Sigmoid colon (tissue), 7 donors: ENCODE measurements around the gene DDX51. TPM values are rescaled to one million over a fixed set of nuclear protein-coding genes. Genes with fewer than 3 reads are reported as not detected.

Experiments used
- DNase-seq: peaks from one replicate; pipeline ENCODE4 v3.0.0-alpha.2; 2019
- H3K27ac ChIP-seq, 4 donors: fragments of 200-600 bp; sonication (generic); one replicate each; pipeline ENCODE4 v1.5.1; 2016 to 2019; ENCODE audit warnings: mild to moderate bottlenecking in 1 of 4
- H3K27me3 ChIP-seq, 3 donors: fragments of 200-600 bp; sonication (generic); one replicate each; pipeline ENCODE4 v1.5.1; 2019; ENCODE audit warnings: mild to moderate bottlenecking in 1 of 3
- H3K36me3 ChIP-seq, 4 donors: fragments of 200-600 bp; sonication (generic); one replicate each; pipeline ENCODE4 v1.5.1; 2016 to 2019
- H3K4me1 ChIP-seq, 4 donors: fragments of 200-600 bp; sonication (generic); one replicate each; pipeline ENCODE4 v1.5.1; 2017 to 2019
- H3K4me3 ChIP-seq, 4 donors: fragments of 200-600 bp; sonication (generic); one replicate each; pipeline ENCODE4 v1.5.1; 2017 to 2019; ENCODE audit warnings: mild to moderate bottlenecking in 2 of 4, moderate library complexity in 1 of 4
- H3K9me3 ChIP-seq, 4 donors: fragments of 200-600 bp in 3 of 4; sonication (generic) in 3 of 4; one replicate each; pipeline versions ENCODE4 v1.5.1 to v1.6.1; 2013 to 2019
- EP300 ChIP-seq, 4 donors: sonication (generic); formaldehyde crosslinking; IDR thresholded peaks; one replicate each; pipeline ENCODE4 v1.6.1; 2017; ENCODE audit warnings: antibody characterized with exemption in 4 of 4
- POLR2A ChIP-seq, 2 donors: fragments of 450-650 bp; IDR thresholded peaks; one replicate each; pipeline ENCODE4 v1.6.1; 2016; ENCODE audit warnings: antibody characterized with exemption in 2 of 2, mild to moderate bottlenecking in 2 of 2, moderate library complexity in 2 of 2
- POLR2AphosphoS5 ChIP-seq, 4 donors: sonication (generic); formaldehyde crosslinking; IDR thresholded peaks; one replicate each; pipeline ENCODE4 v1.6.1; 2017; ENCODE audit warnings: antibody characterized with exemption in 4 of 4
- WGBS, 2 donors: extraction: QIAGEN DNeasy Blood & Tissue Kit; methylation state at CpG; one replicate each; pipeline ENCODE4 v1.1.7; 2013; 5-methylcytosine and 5-hydroxymethylcytosine counted together
- intact Hi-C: fragments of 100-400 bp; cut with DNase I; formaldehyde crosslinking; loops from one replicate; pipeline ENCODE4 v1.15.1; 2023
- polyA plus RNA-seq, 3 donors: library from polyadenylated mRNA; stranded (reverse); fragments of 200-250 nt; gene quantifications; one replicate each; pipeline ENCODE4 v1.2.3, GENCODE V29; 2013
- total RNA-seq, 4 donors: library from RNA; depleted of rRNA; stranded (reverse); fragments of >200 nt; gene quantifications; one replicate each; pipeline ENCODE4 v1.1.0, GENCODE V29; 2016
- TF ChIP-seq, protein P1 (sequence below), 4 experiments: fragments of 450-650 bp in 3 of 4; fragments of 200-600 bp in 1 of 4; IDR thresholded peaks; one replicate each; pipeline ENCODE4 v1.5.1; 2016 to 2019; ENCODE audit warnings: antibody characterized with exemption in 4 of 4, mild to moderate bottlenecking in 3 of 4, moderate library complexity in 2 of 4
- donor health status: healthy with polysubstance abuse.
- donor health status: Bipolar disorder and iron deficiency.
- donor health status: healthy.

DDX51 gene
- total and polyA plus RNA-seq, 7 donors = 3.9 to 22.4 (median 7.2) TPM

DNA sequence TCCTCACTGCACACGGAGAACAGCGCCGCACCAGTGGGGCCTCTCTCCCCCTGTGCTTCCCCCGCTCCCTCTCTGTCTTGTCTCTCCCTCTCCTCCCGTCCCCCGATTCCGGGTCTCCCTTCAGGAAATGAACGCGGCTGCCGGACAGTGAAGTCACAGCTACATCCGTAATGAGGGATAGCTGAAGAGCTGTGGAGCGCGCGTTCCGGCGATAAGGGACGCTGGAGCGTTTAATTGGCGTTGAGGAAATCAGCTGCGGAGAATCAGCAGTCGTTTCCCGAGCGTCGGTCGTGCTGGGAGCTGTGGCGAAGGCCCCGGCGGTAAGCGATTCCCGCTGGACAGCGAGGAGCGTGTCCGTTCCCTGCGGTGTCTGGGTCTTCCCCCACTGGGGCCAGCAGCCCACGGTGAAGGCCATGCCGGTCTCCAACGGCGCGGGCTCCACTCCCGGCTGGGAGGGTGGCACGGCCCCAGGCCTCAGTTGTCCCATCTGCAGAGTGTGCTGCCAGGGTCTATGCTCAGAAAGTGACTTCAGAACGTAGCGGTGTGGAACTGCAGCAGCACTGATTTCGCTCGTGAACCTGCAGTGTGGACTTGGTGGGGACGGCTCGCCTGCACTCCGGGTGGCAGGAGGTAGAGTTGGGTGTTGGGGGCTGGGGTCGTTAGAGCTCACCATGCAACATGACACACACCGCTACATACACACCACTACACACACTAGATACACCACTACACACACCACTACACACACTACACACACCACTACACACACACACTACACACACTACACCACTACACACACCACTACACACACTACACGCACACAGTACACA, 11.0 kb upstream of the DDX51 start:
- Histone ChIP-seq H3K27me3 (no peaks in the 10 kb centered on the region), H3K36me3 (peaks cover 6 to 38% (median 10%) of the 10 kb centered on the region in 4 donors), H3K27ac (no peak overlapping the region), H3K4me3 (no peak overlapping the region), H3K9me3 (no peaks in the 10 kb centered on the region), H3K4me1 (peaks cover 0 to 11% (median 7%) of the 10 kb centered on the region in 4 donors)
- DNase-seq = no peak
- no peak for TF ChIP-seq EP300 (IDR thresholded peaks at IDR 0.05)
- TF ChIP-seq POLR2A (IDR thresholded peaks at IDR 0.05) = no peak
- no peak for TF ChIP-seq POLR2AphosphoS5 (IDR thresholded peaks at IDR 0.05)
- TF ChIP-seq, protein P1, sequence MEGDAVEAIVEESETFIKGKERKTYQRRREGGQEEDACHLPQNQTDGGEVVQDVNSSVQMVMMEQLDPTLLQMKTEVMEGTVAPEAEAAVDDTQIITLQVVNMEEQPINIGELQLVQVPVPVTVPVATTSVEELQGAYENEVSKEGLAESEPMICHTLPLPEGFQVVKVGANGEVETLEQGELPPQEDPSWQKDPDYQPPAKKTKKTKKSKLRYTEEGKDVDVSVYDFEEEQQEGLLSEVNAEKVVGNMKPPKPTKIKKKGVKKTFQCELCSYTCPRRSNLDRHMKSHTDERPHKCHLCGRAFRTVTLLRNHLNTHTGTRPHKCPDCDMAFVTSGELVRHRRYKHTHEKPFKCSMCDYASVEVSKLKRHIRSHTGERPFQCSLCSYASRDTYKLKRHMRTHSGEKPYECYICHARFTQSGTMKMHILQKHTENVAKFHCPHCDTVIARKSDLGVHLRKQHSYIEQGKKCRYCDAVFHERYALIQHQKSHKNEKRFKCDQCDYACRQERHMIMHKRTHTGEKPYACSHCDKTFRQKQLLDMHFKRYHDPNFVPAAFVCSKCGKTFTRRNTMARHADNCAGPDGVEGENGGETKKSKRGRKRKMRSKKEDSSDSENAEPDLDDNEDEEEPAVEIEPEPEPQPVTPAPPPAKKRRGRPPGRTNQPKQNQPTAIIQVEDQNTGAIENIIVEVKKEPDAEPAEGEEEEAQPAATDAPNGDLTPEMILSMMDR (IDR thresholded peaks at IDR 0.05) = no peak
- intact Hi-C loops = loop anchor here (10.0 kb wide), 3 partner anchors 50 to 260 kb away; no protein-coding TSS in a partner anchor
- 89 to 95% methylated on average over 51 of the region's 51 CpGs for WGBS, 2 donors

DNA sequence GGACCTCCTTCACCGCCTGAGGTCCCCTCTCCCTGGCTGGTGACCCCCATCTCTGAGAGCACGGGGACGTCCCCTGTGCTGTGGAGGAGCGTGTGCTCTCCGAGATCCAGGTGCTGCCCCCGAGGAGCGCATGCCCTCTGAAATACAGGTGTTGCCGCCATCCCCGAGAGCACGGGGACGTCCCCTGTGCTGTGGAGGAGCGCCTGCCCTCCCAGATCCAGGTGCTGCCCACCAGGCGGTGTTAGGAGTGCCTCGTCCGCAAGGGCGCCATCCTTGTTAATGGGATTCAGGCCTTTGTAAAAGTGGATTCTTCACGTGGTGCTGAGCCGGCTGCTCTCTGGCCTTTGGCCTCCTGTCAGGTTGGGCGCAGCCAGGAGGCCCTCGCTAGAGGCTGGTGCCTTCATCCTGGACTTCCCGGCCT, 10.2 kb upstream of the DDX51 start:
- TF ChIP-seq POLR2A (IDR thresholded peaks at IDR 0.05) = no peak
- TF ChIP-seq, protein P1 (IDR thresholded peaks at IDR 0.05) = no peak
- TF ChIP-seq EP300 (IDR thresholded peaks at IDR 0.05) = no peak
- no peak for TF ChIP-seq POLR2AphosphoS5 (IDR thresholded peaks at IDR 0.05)
- Histone ChIP-seq H3K36me3 (peaks cover 6 to 38% (median 10%) of the 10 kb centered on the region in 4 donors), H3K4me1 (peaks cover 0 to 11% (median 7%) of the 10 kb centered on the region in 4 donors), H3K9me3 (no peaks in the 10 kb centered on the region), H3K27ac (no peak overlapping the region), H3K4me3 (peak overlapping the region in 3 of 4 donors; percentile 31 to 34 (median 33)), H3K27me3 (no peaks in the 10 kb centered on the region)
- 36 to 68% methylated on average over 21 of the region's 21 CpGs for WGBS, 2 donors
- no peak for DNase-seq
- intact Hi-C loops = loop anchor here (10.0 kb wide), 3 partner anchors 50 to 260 kb away; no protein-coding TSS in a partner anchor

DNA sequence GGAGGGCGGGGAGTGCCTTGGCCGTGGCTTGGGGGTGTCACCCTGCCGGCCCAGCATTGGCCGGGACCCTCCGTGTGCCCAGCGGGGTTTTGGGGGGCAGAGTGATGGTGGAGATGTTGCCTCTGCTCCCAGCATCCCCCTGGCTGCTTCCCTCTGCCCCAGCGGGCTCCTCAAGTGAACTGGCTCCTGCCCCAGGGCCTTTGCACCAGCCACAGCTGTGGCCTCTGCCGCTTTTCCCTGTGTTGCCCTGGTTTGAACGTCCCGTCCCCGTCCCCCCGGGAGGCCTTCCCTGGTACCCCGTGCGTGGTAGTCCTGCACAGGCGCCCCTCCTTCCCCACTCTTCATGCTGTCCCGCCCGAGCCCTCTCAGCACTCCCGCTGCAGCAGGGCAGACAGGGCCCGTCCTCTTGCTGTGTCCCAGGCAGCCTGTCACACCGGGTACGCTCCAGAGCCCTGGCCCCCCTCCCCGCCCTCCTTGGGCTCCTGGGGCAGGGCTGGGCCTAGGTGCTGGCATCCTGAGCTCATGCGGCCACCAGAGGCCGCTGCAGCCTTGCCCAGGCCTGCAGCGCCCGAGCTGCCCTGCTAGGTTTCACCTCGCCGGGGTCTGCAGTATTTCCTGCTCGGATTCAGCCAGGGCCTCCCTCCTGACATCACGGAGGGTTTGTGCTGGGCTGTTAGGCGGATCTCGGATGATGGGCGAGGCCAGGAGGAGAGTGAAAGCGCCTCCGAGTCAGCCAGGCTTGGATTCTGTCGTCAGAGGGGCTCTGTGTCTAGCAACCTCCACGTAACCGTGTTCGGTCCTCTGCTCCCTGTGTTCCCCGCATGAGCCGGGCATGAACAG, 9.6 kb upstream of the DDX51 start:
- DNase-seq = peak; percentile 82
- Histone ChIP-seq H3K4me1 (peaks cover 0 to 11% (median 7%) of the 10 kb centered on the region in 4 donors), H3K27me3 (no peaks in the 10 kb centered on the region), H3K27ac (no peak overlapping the region), H3K4me3 (peak overlapping the region in 3 of 4 donors; percentile 31 to 34 (median 33)), H3K36me3 (peaks cover 6 to 38% (median 11%) of the 10 kb centered on the region in 4 donors), H3K9me3 (no peaks in the 10 kb centered on the region)
- intact Hi-C loops = loop anchor here (2.0 to 10.0 kb wide), 4 partner anchors 51 to 261 kb away; no protein-coding TSS in a partner anchor
- TF ChIP-seq POLR2AphosphoS5 (IDR thresholded peaks at IDR 0.05) (peak in 1 of 4 donors; percentile 15), EP300 (IDR thresholded peaks at IDR 0.05) (no peak)
- TF ChIP-seq, protein P1 (IDR thresholded peaks at IDR 0.05) = peak; percentile 79 to 94 (median 89)
- WGBS, 2 donors = 34 to 43% methylated on average over 41 of the region's 41 CpGs

DNA sequence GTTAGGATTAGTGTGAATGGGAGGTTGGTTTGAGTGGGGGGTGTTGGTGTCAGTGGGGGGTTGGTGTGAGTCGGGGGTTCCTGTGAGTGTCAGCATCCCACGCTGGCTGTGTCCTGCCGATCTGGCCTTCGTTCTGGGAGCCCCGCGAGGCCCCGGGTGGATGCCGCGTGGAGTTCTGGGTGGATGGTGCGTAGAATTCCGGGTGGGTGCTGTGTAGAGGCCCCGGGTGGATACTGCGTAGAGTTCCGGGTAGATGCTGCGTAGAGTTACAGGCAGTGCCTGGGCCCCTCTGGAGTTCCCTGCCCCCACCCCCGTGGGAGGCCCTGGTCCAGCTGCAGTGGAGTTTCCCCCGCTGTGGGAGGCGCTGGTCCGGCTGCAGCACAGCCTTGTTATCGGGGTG, 8.8 kb upstream of the DDX51 start:
- Histone ChIP-seq H3K4me1 (peaks cover 0 to 11% (median 7%) of the 10 kb centered on the region in 4 donors), H3K27me3 (no peaks in the 10 kb centered on the region), H3K36me3 (peaks cover 6 to 43% (median 13%) of the 10 kb centered on the region in 4 donors), H3K4me3 (no peak overlapping the region), H3K9me3 (no peaks in the 10 kb centered on the region), H3K27ac (no peak overlapping the region)
- no peak for TF ChIP-seq POLR2AphosphoS5 (IDR thresholded peaks at IDR 0.05)
- WGBS, 2 donors = 92 to 95% methylated on average over 20 of the region's 20 CpGs
- DNase-seq = no peak
- intact Hi-C loops = loop anchor here (2.0 to 10.0 kb wide), 4 partner anchors 52 to 262 kb away; no protein-coding TSS in a partner anchor
